GM12872 (cell line): ENCODE data around the gene HLCS.

ENCODE experiments used
- TF ChIP-seq, protein P1 (sequence below): IDR thresholded peaks from 3 replicates; pipeline ENCODE4 v1.5.1; 2011; ENCODE audit warnings: low read depth, mild to moderate bottlenecking, low read length, moderate library complexity; ENCODE audit not compliant: insufficient read depth

HLCS gene

GRCh38 chr21:36966821-36967768 lies 626 bp upstream of the HLCS start:
- TF ChIP-seq, protein P1, sequence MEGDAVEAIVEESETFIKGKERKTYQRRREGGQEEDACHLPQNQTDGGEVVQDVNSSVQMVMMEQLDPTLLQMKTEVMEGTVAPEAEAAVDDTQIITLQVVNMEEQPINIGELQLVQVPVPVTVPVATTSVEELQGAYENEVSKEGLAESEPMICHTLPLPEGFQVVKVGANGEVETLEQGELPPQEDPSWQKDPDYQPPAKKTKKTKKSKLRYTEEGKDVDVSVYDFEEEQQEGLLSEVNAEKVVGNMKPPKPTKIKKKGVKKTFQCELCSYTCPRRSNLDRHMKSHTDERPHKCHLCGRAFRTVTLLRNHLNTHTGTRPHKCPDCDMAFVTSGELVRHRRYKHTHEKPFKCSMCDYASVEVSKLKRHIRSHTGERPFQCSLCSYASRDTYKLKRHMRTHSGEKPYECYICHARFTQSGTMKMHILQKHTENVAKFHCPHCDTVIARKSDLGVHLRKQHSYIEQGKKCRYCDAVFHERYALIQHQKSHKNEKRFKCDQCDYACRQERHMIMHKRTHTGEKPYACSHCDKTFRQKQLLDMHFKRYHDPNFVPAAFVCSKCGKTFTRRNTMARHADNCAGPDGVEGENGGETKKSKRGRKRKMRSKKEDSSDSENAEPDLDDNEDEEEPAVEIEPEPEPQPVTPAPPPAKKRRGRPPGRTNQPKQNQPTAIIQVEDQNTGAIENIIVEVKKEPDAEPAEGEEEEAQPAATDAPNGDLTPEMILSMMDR = no peak

DNA sequence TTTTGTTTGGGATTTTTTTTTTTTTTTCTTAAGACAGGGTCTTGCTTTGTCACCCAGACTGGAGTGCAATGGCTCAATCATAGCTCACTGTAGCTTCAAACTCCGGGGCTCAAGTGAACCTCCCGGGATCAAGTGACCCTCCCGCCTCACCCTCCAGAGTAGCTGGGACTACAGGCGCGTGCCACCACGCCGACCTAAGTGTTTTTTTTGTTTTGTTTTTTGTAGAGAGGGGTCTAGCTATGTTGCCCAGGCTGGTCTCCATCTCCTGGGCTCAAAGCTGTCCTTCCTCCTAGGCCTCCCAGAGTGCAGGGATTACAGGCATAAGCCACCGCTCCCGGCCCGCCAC lies 776 bp downstream of the HLCS start:
- TF ChIP-seq, protein P1 = no peak

- TF ChIP-seq, protein P1 = no peak
Measured at GRCh38 chr21:36964827-36965719, 1.4 kb downstream of the HLCS start.

DNA sequence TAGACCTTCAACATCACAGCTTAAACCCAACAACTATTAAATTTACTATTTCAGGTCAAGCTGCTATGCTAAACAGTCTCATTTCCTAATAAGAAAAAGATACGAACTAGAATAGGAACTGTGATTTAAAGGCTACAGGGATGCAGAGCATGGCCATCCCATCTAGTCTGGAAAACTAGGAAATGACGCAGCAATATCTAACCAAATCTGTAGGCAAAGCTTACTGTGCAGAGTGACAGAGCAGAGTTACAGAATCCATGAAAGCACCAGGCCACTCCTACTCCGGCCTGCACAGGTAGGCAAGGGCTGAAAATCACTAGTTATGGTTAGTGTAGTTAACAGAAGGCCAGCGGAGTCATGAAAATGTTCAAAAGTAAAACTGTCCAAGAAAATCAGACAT lies 2.1 kb downstream of the HLCS start:
- TF ChIP-seq, protein P1 = no peak

- TF ChIP-seq, protein P1 = no peak
Measured at GRCh38 chr21:36962098-36962780, 4.2 kb downstream of the HLCS start.

- TF ChIP-seq, protein P1 = no peak
Measured at GRCh38 chr21:36960676-36961284, 5.7 kb downstream of the HLCS start.
